ENCODE results near the gene DHRS13.

DNA sequence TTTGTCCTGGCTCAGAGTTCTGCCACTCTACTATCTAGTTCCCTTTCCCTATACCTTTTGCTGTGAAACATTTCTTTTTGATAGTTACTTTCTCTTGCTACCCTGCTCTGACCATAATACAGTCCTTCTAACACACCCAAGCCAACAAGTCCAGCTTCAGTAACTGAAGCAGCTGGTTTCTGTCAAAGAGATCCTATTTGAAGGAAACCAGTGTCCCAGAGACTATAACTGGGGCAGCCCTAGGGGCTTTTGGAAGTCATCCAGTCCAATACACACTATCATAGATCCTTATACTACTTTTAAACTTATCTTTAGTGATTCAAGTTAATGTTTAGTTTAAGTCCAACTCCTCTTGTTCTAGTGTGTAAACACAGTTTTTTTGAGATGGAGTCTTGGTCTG is 17.3 kb upstream of the DHRS13 start:
- TF ChIP-seq, protein P1, sequence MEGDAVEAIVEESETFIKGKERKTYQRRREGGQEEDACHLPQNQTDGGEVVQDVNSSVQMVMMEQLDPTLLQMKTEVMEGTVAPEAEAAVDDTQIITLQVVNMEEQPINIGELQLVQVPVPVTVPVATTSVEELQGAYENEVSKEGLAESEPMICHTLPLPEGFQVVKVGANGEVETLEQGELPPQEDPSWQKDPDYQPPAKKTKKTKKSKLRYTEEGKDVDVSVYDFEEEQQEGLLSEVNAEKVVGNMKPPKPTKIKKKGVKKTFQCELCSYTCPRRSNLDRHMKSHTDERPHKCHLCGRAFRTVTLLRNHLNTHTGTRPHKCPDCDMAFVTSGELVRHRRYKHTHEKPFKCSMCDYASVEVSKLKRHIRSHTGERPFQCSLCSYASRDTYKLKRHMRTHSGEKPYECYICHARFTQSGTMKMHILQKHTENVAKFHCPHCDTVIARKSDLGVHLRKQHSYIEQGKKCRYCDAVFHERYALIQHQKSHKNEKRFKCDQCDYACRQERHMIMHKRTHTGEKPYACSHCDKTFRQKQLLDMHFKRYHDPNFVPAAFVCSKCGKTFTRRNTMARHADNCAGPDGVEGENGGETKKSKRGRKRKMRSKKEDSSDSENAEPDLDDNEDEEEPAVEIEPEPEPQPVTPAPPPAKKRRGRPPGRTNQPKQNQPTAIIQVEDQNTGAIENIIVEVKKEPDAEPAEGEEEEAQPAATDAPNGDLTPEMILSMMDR (IDR thresholded peaks at IDR 0.05) = no peak
- TF ChIP-seq ZFX (IDR thresholded peaks at IDR 0.05; ENCODE audit: borderline replicate concordance) = no peak

Data from 22Rv1 (cell line).